ENCODE measurements around the gene ADGRL1. TPM values are rescaled to one million over a fixed set of nuclear protein-coding genes. Genes with fewer than 3 reads are reported as not detected.

ADGRL1 gene
- total RNA-seq, 6 experiments from 2014 or later, result 0.46 to 4.6 (median 1.3) TPM

GRCh38 chr19:14101003-14101545 is 104.9 kb downstream of the ADGRL1 start:
- Histone ChIP-seq H3K27ac (no peak overlapping the region), H3K4me3 (no peak overlapping the region), H3K27me3 (no peaks in the 10 kb centered on the region), H3K36me3 (peaks cover 0 to 74% (median 27%) of the 10 kb centered on the region in 4 donors), H3K9me3 (no peaks in the 10 kb centered on the region), H3K4me1 (no peaks in the 10 kb centered on the region)
- WGBS (ENCODE audit: insufficient coverage, low coverage, low lambda C conversion rate, missing lambda C conversion rate), result 82% methylated on average over 2 of the region's 6 CpGs
- DNase-seq (no peak), ATAC-seq (no peak)
- intact Hi-C loops (cut with DNase I), result no loop called here
- TF ChIP-seq CTCF (IDR thresholded peaks at IDR 0.05) (no peak), POLR2A (IDR thresholded peaks at IDR 0.05) (no peak)

Small RNA genes within 50 kb of the gene (small RNA-seq; reads per million reads assigned to genes)
- 0 reads per million in 2 experiments for gene RN7SL231P

Other genes with a start within 250 kb of the ADGRL1 start
- gene RFX1, start 199.8 kb downstream of the ADGRL1 start, total RNA-seq, result 1 to 10 TPM; 2.5 to 9.3 (median 5.7) TPM
- gene RLN3, start 178.0 kb downstream of the ADGRL1 start, total RNA-seq, result not detected
- gene IL27RA, start 174.4 kb downstream of the ADGRL1 start, total RNA-seq, result 1 to 10 TPM; 1.1 to 3.0 (median 1.5) TPM
- 10 to 100 TPM in 4 of 6 experiments, 1 to 10 TPM in 2; 5.3 to 33.9 (median 17.0) TPM for gene PALM3, start 144.1 kb downstream of the ADGRL1 start, total RNA-seq
- 10 to 100 TPM in 1 of 6 experiments, 1 to 10 TPM in 5; 3.6 to 12.0 (median 6.1) TPM for gene MISP3, start 133.4 kb downstream of the ADGRL1 start, total RNA-seq
- under 1 TPM in 1 of 6 experiments, not detected in 5; 0.27 TPM for gene C19orf67, start 120.4 kb downstream of the ADGRL1 start, total RNA-seq
- gene SAMD1, start 115.4 kb downstream of the ADGRL1 start, total RNA-seq, result 10 to 100 TPM in 5 of 6 experiments, 1 to 10 TPM in 1; 10.0 to 25.3 (median 15.6) TPM
- 10 to 100 TPM; 54.8 to 87.5 (median 63.1) TPM for gene PRKACA, start 88.4 kb downstream of the ADGRL1 start, total RNA-seq
- gene ASF1B, start 69.6 kb downstream of the ADGRL1 start, total RNA-seq, result 1 to 10 TPM in 2 of 6 experiments, under 1 TPM in 4; 0.24 to 5.3 (median 0.61) TPM
- 10 to 100 TPM in 5 of 6 experiments, 1 to 10 TPM in 1; 7.9 to 21.5 (median 15.3) TPM for gene ADGRE5, start 175.3 kb upstream of the ADGRL1 start, total RNA-seq
- gene DDX39A, start 213.2 kb upstream of the ADGRL1 start, total RNA-seq, result 10 to 100 TPM; 12.9 to 34.5 (median 24.6) TPM
- 10 to 100 TPM; 19.5 to 49.4 (median 34.1) TPM for gene PKN1, start 227.1 kb upstream of the ADGRL1 start, total RNA-seq

All from right lobe of liver (tissue), 6 donors.